MG63 (cell line): ENCODE data around the gene FGF6. TPM values are rescaled to one million over a fixed set of nuclear protein-coding genes. Genes with fewer than 3 reads are reported as not detected.
"Not testable (repeated sequence)": the region's sequence is repeated elsewhere in the genome, so short reads cannot be mapped to it uniquely, and the experiment has no call there.

Experiments
- DNase-seq: peaks from one replicate; pipeline ENCODE4 v3.0.0-alpha.2; 2020
- H3K27me3 ChIP-seq: fragments of 250-450 bp; sonication (Bioruptor Pico); 2 replicates; pipeline ENCODE4 v1.5.1; 2020; ENCODE audit warnings: mild to moderate bottlenecking, moderate library complexity
- H3K36me3 ChIP-seq: fragments of 250-450 bp; sonication (Bioruptor Pico); 2 replicates; pipeline ENCODE4 v1.5.1; 2020; ENCODE audit warnings: mild to moderate bottlenecking, moderate library complexity
- H3K4me3 ChIP-seq: fragments of 250-450 bp; sonication (Bioruptor Pico); 2 replicates; pipeline ENCODE4 v1.5.1; 2020; ENCODE audit warnings: mild to moderate bottlenecking, moderate library complexity
- H3K9me3 ChIP-seq: fragments of 250-450 bp; sonication (Bioruptor Pico); 2 replicates; pipeline ENCODE4 v1.5.1; 2020; ENCODE audit warnings: mild to moderate bottlenecking, moderate library complexity
- total RNA-seq: library from RNA; depleted of rRNA; stranded (reverse); fragments of >200 nt; shearing (Covaris generic); gene quantifications from 2 replicates; pipeline ENCODE4 v1.2.3, GENCODE V29; 2014; ENCODE audit warnings: low replicate concordance

The FGF6 gene
- total RNA-seq, 1 experiment from 2014 or later, result not detected

DNA sequence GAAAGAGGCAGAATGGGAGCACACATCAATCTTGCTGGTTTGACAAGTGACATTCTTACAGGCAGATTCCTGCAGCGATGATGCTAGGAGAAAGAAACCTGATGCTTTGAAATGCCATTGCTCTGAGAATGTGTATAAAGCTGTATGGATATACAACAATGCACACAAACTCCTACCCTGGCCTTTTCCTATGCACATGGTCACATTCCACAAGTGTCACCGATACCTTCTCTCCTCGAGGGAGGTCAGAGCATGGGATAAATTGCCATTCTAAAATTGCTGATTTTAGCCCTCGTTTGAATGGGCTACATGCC is 11.9 kb downstream of the FGF6 start:
- Histone ChIP-seq H3K9me3 (no peaks in the 10 kb centered on the region), H3K4me3 (no peak overlapping the region), H3K27me3 (no peaks in the 10 kb centered on the region), H3K36me3 (no peaks in the 10 kb centered on the region)
- DNase-seq, result no peak

DNA sequence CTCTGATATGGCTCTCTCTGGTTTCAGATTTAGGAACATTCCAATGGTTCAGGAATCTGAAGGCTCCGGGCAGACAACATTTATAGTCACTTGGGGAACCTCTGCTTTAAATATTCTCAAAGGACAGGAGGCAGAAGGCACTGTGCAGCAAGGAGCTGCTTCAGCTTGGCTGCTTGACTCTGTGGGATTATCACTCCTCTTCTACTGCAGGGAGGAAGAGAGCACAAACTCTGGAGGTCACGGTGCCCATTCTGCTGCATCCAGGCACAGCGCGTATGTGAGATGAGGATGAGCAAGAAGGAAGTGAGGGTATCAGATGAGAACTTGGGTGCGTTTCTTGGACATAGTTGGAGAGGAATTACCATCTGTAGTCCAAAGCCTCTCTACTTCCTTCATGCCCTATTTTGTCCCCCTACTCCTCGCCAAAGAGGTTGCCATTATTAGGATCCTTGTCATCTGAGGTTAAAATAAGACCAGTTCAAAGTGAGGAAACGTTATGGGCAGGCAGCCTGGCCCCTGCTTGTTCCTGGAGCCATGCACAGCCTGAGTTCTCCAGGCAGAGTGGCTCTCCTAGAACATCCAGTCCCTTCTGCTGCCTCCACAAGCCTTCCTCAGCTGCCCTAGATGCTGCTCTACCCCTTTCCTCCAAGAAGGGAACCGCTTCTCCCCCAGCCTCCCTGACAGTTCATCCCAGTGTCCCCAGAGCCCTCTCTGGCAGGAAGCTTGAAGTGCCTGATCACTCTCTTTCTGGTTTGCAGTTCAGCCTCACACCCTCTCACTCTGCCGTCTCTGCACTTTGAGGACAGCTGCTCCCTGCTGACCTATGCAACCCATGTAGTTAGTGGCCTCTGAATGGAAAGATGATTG is 12.5 kb downstream of the FGF6 start:
- H3K27me3 ChIP-seq, result no peaks in the 10 kb centered on the region
- no peak for DNase-seq
- H3K4me3 ChIP-seq, result no peak overlapping the region
- no peaks in the 10 kb centered on the region for H3K9me3 ChIP-seq
- no peaks in the 10 kb centered on the region for H3K36me3 ChIP-seq

DNA sequence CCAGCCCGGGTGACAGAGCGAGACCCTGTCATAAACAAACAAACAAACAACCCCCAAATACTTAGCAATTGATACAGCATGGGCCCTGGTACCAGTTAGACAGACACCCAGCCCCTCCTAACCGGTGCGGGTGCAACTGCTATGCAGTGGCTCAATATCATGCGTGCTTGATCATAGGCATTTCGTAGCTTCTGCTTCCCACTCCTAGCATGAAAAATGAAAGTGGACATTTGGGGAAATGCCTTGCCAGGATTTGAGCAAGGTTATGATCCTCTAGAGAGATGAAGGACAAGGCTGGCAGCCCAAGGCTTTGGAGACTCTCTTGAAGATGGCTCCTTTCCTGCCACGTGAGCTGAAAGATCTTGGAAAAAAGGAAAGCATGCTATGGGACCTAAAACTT is 13.7 kb downstream of the FGF6 start:
- Histone ChIP-seq H3K9me3 (no peaks in the 10 kb centered on the region), H3K4me3 (no peak overlapping the region), H3K27me3 (no peaks in the 10 kb centered on the region), H3K36me3 (no peaks in the 10 kb centered on the region)
- no peak for DNase-seq

DNA sequence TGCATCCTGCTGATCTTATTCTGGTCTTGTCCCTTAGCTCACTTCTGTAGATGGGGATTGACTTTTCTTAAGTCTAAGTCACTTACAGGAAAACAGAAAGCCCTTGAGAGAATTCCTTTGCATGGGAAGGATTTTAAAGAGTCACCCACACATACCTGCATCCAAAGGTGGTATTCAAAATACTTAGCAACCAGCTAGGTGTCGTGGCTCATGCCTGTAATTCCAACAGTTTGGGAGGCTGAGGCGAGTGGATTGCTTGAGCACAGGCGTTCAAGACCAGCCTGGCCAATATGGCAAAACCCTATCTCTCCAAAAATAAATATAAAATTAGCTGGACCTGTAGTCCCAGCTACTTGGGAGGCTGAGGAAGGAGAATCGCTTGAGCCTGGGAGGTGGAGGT is 14.2 kb downstream of the FGF6 start:
- Histone ChIP-seq H3K9me3 (no peaks in the 10 kb centered on the region), H3K36me3 (no peaks in the 10 kb centered on the region), H3K4me3 (no peak overlapping the region), H3K27me3 (no peaks in the 10 kb centered on the region)
- DNase-seq, result no peak

DNA sequence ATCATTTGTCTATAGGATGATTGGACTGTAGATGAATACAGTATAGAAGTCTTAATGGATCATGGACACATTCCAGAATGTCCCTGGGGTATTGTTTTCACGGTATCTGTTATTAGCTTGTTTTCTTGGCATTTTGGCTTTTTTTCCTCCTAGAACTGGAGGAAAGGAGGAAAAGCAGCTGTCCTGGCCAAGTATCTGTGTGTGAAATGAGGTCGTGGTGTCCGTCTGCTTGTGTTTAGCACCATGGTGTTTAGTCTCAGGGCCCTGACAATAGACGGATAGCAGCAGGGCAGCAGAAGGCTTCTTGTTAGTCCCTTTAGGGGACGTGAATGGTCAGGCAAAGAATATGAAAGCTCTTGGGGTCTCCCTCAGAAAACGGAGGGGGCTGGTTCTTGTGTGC is 21.2 kb downstream of the FGF6 start:
- Histone ChIP-seq H3K27me3 (peaks cover 6% of the 10 kb centered on the region; the same call in 1 of the 2 replicates), H3K4me3 (no peak overlapping the region), H3K9me3 (no peaks in the 10 kb centered on the region), H3K36me3 (no peaks in the 10 kb centered on the region)
- DNase-seq, result no peak

- DNase-seq, result no peak
- H3K9me3 ChIP-seq, result no peaks in the 10 kb centered on the region
- H3K36me3 ChIP-seq, result no peaks in the 10 kb centered on the region
- no peak overlapping the region for H3K4me3 ChIP-seq
- H3K27me3 ChIP-seq, result peaks cover 9% of the 10 kb centered on the region; the same call in 1 of the 2 replicates
These were observed 22.0 kb downstream of the FGF6 start for GRCh38 chr12:4423528-4424195.

GRCh38 chr12:4422985-4423384 is 22.6 kb downstream of the FGF6 start:
- DNase-seq, result no peak
- Histone ChIP-seq H3K4me3 (no peak overlapping the region), H3K36me3 (no peaks in the 10 kb centered on the region), H3K27me3 (peaks cover 9% of the 10 kb centered on the region; the same call in 1 of the 2 replicates), H3K9me3 (no peaks in the 10 kb centered on the region)

GRCh38 chr12:4421590-4422031 is 24.0 kb downstream of the FGF6 start:
- Histone ChIP-seq H3K4me3 (no peak overlapping the region), H3K27me3 (peaks cover 21% of the 10 kb centered on the region), H3K9me3 (no peaks in the 10 kb centered on the region), H3K36me3 (no peaks in the 10 kb centered on the region)
- DNase-seq, result no peak

- no peaks in the 10 kb centered on the region for H3K9me3 ChIP-seq
- no peaks in the 10 kb centered on the region for H3K36me3 ChIP-seq
- H3K4me3 ChIP-seq, result no peak overlapping the region
- DNase-seq, result no peak
- peaks cover 35% of the 10 kb centered on the region for H3K27me3 ChIP-seq
These were observed 25.4 kb downstream of the FGF6 start for GRCh38 chr12:4420138-4420670.

GRCh38 chr12:4418913-4419312 is 26.7 kb downstream of the FGF6 start:
- Histone ChIP-seq H3K4me3 (no peak overlapping the region), H3K9me3 (no peaks in the 10 kb centered on the region), H3K36me3 (no peaks in the 10 kb centered on the region), H3K27me3 (peaks cover 39% of the 10 kb centered on the region)
- DNase-seq, result no peak

DNA sequence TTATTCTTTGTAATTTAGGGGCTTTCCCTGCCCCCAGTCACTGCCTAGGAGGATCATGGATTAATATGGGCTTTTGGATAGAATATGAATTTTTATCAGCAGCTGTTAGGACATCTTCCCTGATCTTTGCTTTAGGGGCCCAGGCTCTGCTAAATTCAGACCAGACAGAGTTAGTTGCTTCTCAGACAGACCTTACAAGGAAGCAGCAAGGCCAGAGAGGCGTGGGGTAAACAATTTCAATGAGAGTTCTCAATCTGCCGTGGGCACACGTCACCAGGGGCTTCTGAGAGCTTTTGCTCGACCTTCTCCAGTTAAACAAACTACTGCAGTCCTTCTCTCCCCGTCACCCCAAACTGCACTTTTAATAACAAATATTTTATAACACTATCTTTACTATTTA is 27.7 kb downstream of the FGF6 start:
- Histone ChIP-seq H3K4me3 (no peak overlapping the region), H3K27me3 (peaks cover 39% of the 10 kb centered on the region), H3K36me3 (no peaks in the 10 kb centered on the region), H3K9me3 (no peaks in the 10 kb centered on the region)
- DNase-seq, result no peak

- no peak for DNase-seq
- Histone ChIP-seq H3K27me3 (peaks cover 40% of the 10 kb centered on the region), H3K4me3 (no peak overlapping the region), H3K9me3 (no peaks in the 10 kb centered on the region), H3K36me3 (no peaks in the 10 kb centered on the region)
These were observed 28.2 kb downstream of the FGF6 start for GRCh38 chr12:4417455-4417854.

GRCh38 chr12:4416276-4416675 is 29.3 kb downstream of the FGF6 start:
- Histone ChIP-seq H3K27me3 (peaks cover 42% of the 10 kb centered on the region), H3K36me3 (no peaks in the 10 kb centered on the region), H3K9me3 (no peaks in the 10 kb centered on the region), H3K4me3 (no peak overlapping the region)
- no peak for DNase-seq

- H3K4me3 ChIP-seq, result no peak overlapping the region
- H3K27me3 ChIP-seq, result peaks cover 32% of the 10 kb centered on the region
- no peaks in the 10 kb centered on the region for H3K36me3 ChIP-seq
- DNase-seq, result no peak
- H3K9me3 ChIP-seq, result no peaks in the 10 kb centered on the region
These were observed 33.1 kb downstream of the FGF6 start for GRCh38 chr12:4412465-4412864.

- H3K36me3 ChIP-seq, result no peaks in the 10 kb centered on the region
- peaks cover 28% of the 10 kb centered on the region for H3K27me3 ChIP-seq
- no peaks in the 10 kb centered on the region for H3K9me3 ChIP-seq
- H3K4me3 ChIP-seq, result no peak overlapping the region
- no peak for DNase-seq
These were observed 33.6 kb downstream of the FGF6 start for GRCh38 chr12:4412056-4412455.

- no peaks in the 10 kb centered on the region for H3K36me3 ChIP-seq
- DNase-seq, result no peak
- H3K27me3 ChIP-seq, result peaks cover 6% of the 10 kb centered on the region; the same call in 1 of the 2 replicates
- H3K4me3 ChIP-seq, result no peak overlapping the region
- H3K9me3 ChIP-seq, result no peaks in the 10 kb centered on the region
These were observed 38.5 kb downstream of the FGF6 start for GRCh38 chr12:4407136-4407535.

GRCh38 chr12:4404877-4405637 is 40.6 kb downstream of the FGF6 start:
- not testable (repeated sequence) for H3K36me3 ChIP-seq, H3K4me3 ChIP-seq, DNase-seq, H3K9me3 ChIP-seq
- H3K27me3 ChIP-seq, result peaks cover 12% of the 10 kb centered on the region
